HEK293T (cell line): ENCODE results near the gene OPTN.

Experiments
- BHLHE40 ChIP-seq: fragments of 450-650 bp; IDR thresholded peaks from 2 replicates; pipeline ENCODE4 v1.6.1; 2016; ENCODE audit warnings: mild to moderate bottlenecking, moderate library complexity, borderline replicate concordance
- ELF4 ChIP-seq: fragments of 450-650 bp; IDR thresholded peaks from 2 replicates; pipeline ENCODE4 v1.6.1; 2017; ENCODE audit warnings: antibody characterized with exemption
- FOXA1 ChIP-seq: fragments of 450-650 bp; IDR thresholded peaks from 2 replicates; pipeline ENCODE4 v1.6.1; 2016; ENCODE audit warnings: mild to moderate bottlenecking
- FOXK2 ChIP-seq: fragments of 450-650 bp; IDR thresholded peaks from 2 replicates; pipeline ENCODE4 v1.6.1; 2016; ENCODE audit warnings: mild to moderate bottlenecking
- FOXM1 ChIP-seq: fragments of 450-650 bp; IDR thresholded peaks from 2 replicates; pipeline ENCODE4 v1.6.1; 2017; ENCODE audit warnings: mild to moderate bottlenecking, borderline replicate concordance
- HDGF ChIP-seq: fragments of 450-650 bp; IDR thresholded peaks from 2 replicates; pipeline ENCODE4 v1.6.1; 2017; ENCODE audit warnings: antibody characterized with exemption, borderline replicate concordance
- LEF1 ChIP-seq: fragments of 450-650 bp; IDR thresholded peaks from 2 replicates; pipeline ENCODE4 v1.6.1; 2017; ENCODE audit warnings: mild to moderate bottlenecking, borderline replicate concordance
- PKNOX1 ChIP-seq: fragments of 450-650 bp; IDR thresholded peaks from 2 replicates; pipeline ENCODE4 v1.6.1; 2016
- SP1 ChIP-seq: fragments of 450-650 bp; IDR thresholded peaks from 2 replicates; pipeline ENCODE4 v1.6.1; 2017
- SUZ12 ChIP-seq: fragments of 450-650 bp; IDR thresholded peaks from 2 replicates; pipeline ENCODE4 v1.6.1; 2016; ENCODE audit warnings: mild to moderate bottlenecking
- ZNF384 ChIP-seq: fragments of 450-650 bp; IDR thresholded peaks from 2 replicates; pipeline ENCODE4 v1.6.1; 2016

GRCh38 chr10:13180788-13181187, 80.8 kb downstream of the OPTN start:
- TF ChIP-seq PKNOX1 = no peak
- TF ChIP-seq LEF1 = no peak
- no peak for TF ChIP-seq ELF4
- no peak for TF ChIP-seq SUZ12
- TF ChIP-seq FOXK2 = no peak
- no peak for TF ChIP-seq BHLHE40
- TF ChIP-seq SP1 = no peak
- TF ChIP-seq ZNF384 = no peak
- TF ChIP-seq HDGF = no peak
- TF ChIP-seq FOXM1 = no peak
- no peak for TF ChIP-seq FOXA1
